K562 (cell line): Measurements from ENCODE around the gene RNF115. TPM values are rescaled to one million over a fixed set of nuclear protein-coding genes. Genes with fewer than 3 reads are reported as not detected.

ENCODE experiments used
- CBX8 ChIP-seq: fragments of 200-600 bp; sonication (generic); IDR thresholded peaks from 2 replicates; pipeline ENCODE4 v1.6.1; 2012; ENCODE audit warnings: borderline replicate concordance, mixed run types, low read depth, mild to moderate bottlenecking, moderate library complexity, mixed read lengths, low read length, control low read depth, inconsistent platforms; ENCODE audit not compliant: poor library complexity, severe bottlenecking; ENCODE audit errors: extremely low read depth
- CHAMP1 ChIP-seq: fragments of 450-650 bp; IDR thresholded peaks from 2 replicates; pipeline ENCODE4 v1.6.1; 2016; ENCODE audit warnings: mild to moderate bottlenecking
- COPS2 ChIP-seq: fragments of 450-650 bp; conservative IDR thresholded peaks from 2 replicates; pipeline ENCODE4 v1.6.1; 2016; ENCODE audit warnings: mild to moderate bottlenecking, moderate library complexity
- CTCFL ChIP-seq: IDR thresholded peaks from 2 replicates; pipeline ENCODE4 v1.6.1; 2011; ENCODE audit warnings: borderline replicate concordance, low read depth, mild to moderate bottlenecking, moderate library complexity, low read length; ENCODE audit not compliant: insufficient read depth, poor library complexity, severe bottlenecking
- HOMEZ ChIP-seq: fragments of 250-450 bp; sonication (Bioruptor Pico); IDR thresholded peaks from 2 replicates; pipeline ENCODE4 v1.4.0; 2020; ENCODE audit warnings: mild to moderate bottlenecking, moderate library complexity
- KLF1 ChIP-seq: fragments of 450-650 bp; IDR thresholded peaks from 2 replicates; pipeline ENCODE4 v1.6.1; 2016; ENCODE audit warnings: missing genetic modification characterization, missing compliant biosample characterization
- MXI1 ChIP-seq: IDR thresholded peaks from 2 replicates; pipeline ENCODE4 v1.6.1; 2011; ENCODE audit warnings: low read depth, mild to moderate bottlenecking, improper control_type of control experiment, low read length
- NEUROD1 ChIP-seq: fragments of 150-350 bp; IDR thresholded peaks from 2 replicates; pipeline ENCODE4 v1.6.1; 2014; ENCODE audit warnings: borderline replicate concordance, low read length, low read depth; ENCODE audit not compliant: partially characterized antibody
- OTX1 ChIP-seq: fragments of 450-650 bp; formaldehyde crosslinking; IDR thresholded peaks from 2 replicates; pipeline ENCODE4 v1.4.0; 2022; ENCODE audit warnings: mild to moderate bottlenecking
- PRMT5 ChIP-seq: sonication (generic); formaldehyde crosslinking; IDR thresholded peaks from 2 replicates; pipeline ENCODE4 v1.5.0; 2020; ENCODE audit warnings: missing genetic modification reagents
- RAD51 ChIP-seq: fragments of 450-650 bp; IDR thresholded peaks from 2 replicates; pipeline ENCODE4 v1.7.1; 2016; ENCODE audit warnings: low read depth, mild to moderate bottlenecking, borderline replicate concordance
- RBM39 ChIP-seq: fragments of 200-400 bp; formaldehyde crosslinking; optimal IDR thresholded peaks from 2 replicates; pipeline ENCODE3; 2018; ENCODE audit warnings: low read depth, low read length
- SRSF7 ChIP-seq: fragments of 200-400 bp; formaldehyde crosslinking; optimal IDR thresholded peaks from 2 replicates; pipeline ENCODE3; 2017; ENCODE audit warnings: mild to moderate bottlenecking, low read depth, low read length
- TAL1 ChIP-seq: fragments of 450-650 bp; IDR thresholded peaks from 2 replicates; pipeline ENCODE4 v1.6.1; 2016; ENCODE audit warnings: mild to moderate bottlenecking
- TBL1XR1 ChIP-seq, 2 experiments: IDR thresholded peaks; 2 replicates each; pipeline ENCODE4 v1.6.1; 2012; ENCODE audit warnings: improper control_type of control experiment in 2 of 2, low read length in 2 of 2, mild to moderate bottlenecking in 1 of 2
- ZBTB1 ChIP-seq: sonication (generic); formaldehyde crosslinking; IDR thresholded peaks from 2 replicates; pipeline ENCODE4 v1.8.1; 2023; ENCODE audit warnings: missing genetic modification reagents, low read depth, mild to moderate bottlenecking, borderline replicate concordance
- ZBTB17 ChIP-seq: fragments of 450-650 bp; formaldehyde crosslinking; IDR thresholded peaks from 2 replicates; pipeline ENCODE4 v1.4.0; 2020; ENCODE audit warnings: mild to moderate bottlenecking
- polyA plus RNA-seq, 8 experiments: library from polyadenylated mRNA; depleted of rRNA in 4 of 8; stranded (reverse) in 5 of 8; unstranded in 3 of 8; fragments of >200 nt; fragmentation: Nextera tagmentation in 2 of 8; fragmentation: Illumina TruSeq in 1 of 8; extraction: Ambion mirVana in 2 of 8; extraction: Trizol in 1 of 8; gene quantifications; 2 replicates each; pipeline versions ENCODE4 v1.2.1 to v1.2.3, GENCODE V29; 2011 to 2014; ENCODE audit warnings: inconsistent platforms in 1 of 8, missing spikeins in 1 of 8
- total RNA-seq, 7 experiments: library from RNA; depleted of rRNA in 6 of 7; stranded (reverse); fragments of >200 nt in 6 of 7; fragmentation: Illumina TruSeq in 2 of 7; extraction: Trizol in 2 of 7; gene quantifications; 2 replicates each; pipeline versions ENCODE4 v1.2.1 to v1.2.3, GENCODE V29; 2011 to 2021; ENCODE audit warnings: low replicate concordance in 1 of 7
- TF ChIP-seq, protein P1 (sequence below): sonication (generic); formaldehyde crosslinking; IDR thresholded peaks from 2 replicates; pipeline ENCODE4 v1.8.0; 2022; ENCODE audit warnings: missing genetic modification reagents, mild to moderate bottlenecking, moderate library complexity, borderline replicate concordance
- TF ChIP-seq, protein P2 (sequence below): sonication (generic); formaldehyde crosslinking; IDR thresholded peaks from 2 replicates; pipeline ENCODE4 v1.8.0; 2023; ENCODE audit warnings: mild to moderate bottlenecking, missing genetic modification reagents

Gene RNF115
- total and polyA plus RNA-seq, 9 of the 15 experiments (the other 6 are each of a cell fraction or from before 2014, with no cell fraction given): 1.9 to 14.3 (median 9.5) TPM

- TF ChIP-seq CHAMP1 (no peak), CTCFL (no peak), SRSF7 (no peak), RBM39 (no peak), HOMEZ (no peak), OTX1 (CRISPR knock-in tag) (no peak), ZBTB17 (CRISPR knock-in tag) (0 out of 2 replicates have a peak, but pooled peaks have one; percentile 33), TBL1XR1 (IDR thresholded peaks at IDR 0.05; ENCODE audit: low read length in 2 of 2) (0 out of 4 replicates have a peak, but pooled peaks of 1 of the 2 experiments have one; percentile 35), PRMT5 (CRISPR knock-in tag) (no peak), CBX8 (no peak), TAL1 (no peak), RAD51 (no peak), NEUROD1 (no peak), MXI1 (no peak), COPS2 (no peak), KLF1 (tag) (no peak), ZBTB1 (no peak)
- TF ChIP-seq, protein P1, sequence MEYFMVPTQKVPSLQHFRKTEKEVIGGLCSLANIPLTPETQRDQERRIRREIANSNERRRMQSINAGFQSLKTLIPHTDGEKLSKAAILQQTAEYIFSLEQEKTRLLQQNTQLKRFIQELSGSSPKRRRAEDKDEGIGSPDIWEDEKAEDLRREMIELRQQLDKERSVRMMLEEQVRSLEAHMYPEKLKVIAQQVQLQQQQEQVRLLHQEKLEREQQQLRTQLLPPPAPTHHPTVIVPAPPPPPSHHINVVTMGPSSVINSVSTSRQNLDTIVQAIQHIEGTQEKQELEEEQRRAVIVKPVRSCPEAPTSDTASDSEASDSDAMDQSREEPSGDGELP: peak; percentile 81; the same call in 1 of the 2 replicates
- TF ChIP-seq, protein P2, sequence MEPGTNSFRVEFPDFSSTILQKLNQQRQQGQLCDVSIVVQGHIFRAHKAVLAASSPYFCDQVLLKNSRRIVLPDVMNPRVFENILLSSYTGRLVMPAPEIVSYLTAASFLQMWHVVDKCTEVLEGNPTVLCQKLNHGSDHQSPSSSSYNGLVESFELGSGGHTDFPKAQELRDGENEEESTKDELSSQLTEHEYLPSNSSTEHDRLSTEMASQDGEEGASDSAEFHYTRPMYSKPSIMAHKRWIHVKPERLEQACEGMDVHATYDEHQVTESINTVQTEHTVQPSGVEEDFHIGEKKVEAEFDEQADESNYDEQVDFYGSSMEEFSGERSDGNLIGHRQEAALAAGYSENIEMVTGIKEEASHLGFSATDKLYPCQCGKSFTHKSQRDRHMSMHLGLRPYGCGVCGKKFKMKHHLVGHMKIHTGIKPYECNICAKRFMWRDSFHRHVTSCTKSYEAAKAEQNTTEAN (CRISPR knock-in tag): 0 out of 2 replicates have a peak, but pooled peaks have one; percentile 32
Measured at GRCh38 chr1:145858901-145859490, 35.1 kb upstream of the RNF115 start, which contains the start of gene PIAS3 (continued).
